ENCODE data around the gene RBL1.

Gene RBL1

DNA sequence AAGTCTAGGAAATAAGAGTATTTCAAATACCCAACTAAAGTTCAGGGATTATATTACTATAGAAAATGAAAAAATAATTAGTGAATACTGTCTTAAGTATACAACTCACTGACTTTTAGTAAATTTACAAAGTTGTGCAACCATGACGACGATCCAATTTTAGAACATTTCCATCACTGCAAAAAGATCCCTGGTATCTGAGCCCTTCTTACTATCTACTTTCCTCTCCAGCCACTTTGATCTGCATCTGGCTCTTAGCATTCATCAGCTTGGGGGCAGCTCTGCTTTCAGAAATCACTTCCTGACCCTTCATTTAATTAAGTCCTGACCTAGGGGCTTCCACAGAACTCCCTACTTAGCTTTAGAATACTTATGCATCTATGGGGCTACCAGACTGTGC lies 38.2 kb upstream of the RBL1 start:
- H3K9me3 ChIP-seq (ENCODE audit: control insufficient read depth, insufficient read depth, low read depth, low read length), result no peaks in the 10 kb centered on the region
- POLR2A ChIA-PET, result no interaction called here
- H3K36me3 ChIP-seq (ENCODE audit: control insufficient read depth in 2 of 2, insufficient read depth in 1 of 2, low read length in 2 of 2), result no peaks in the 10 kb centered on the region
- H3K4me3 ChIP-seq (ENCODE audit: low read depth, low read length), result no peak overlapping the region
- CTCF ChIA-PET, result no interaction called here
- no peak overlapping the region for H3K27ac ChIP-seq (ENCODE audit: extremely low read depth, low read depth, low read length)
- H3K4me1 ChIP-seq (ENCODE audit: control insufficient read depth, insufficient read depth, low read length), result no peaks in the 10 kb centered on the region
- TF ChIP-seq ZNF626 (tag by site-specific recombination; IDR thresholded peaks at IDR 0.05) (no peak), YY1 (tag by site-specific recombination; IDR thresholded peaks at IDR 0.05) (no peak), ZNF223 (tag by site-specific recombination; IDR thresholded peaks at IDR 0.05) (no peak), ZNF670 (tag by site-specific recombination; IDR thresholded peaks at IDR 0.05; ENCODE audit: low read depth) (no peak), ZNF202 (tag by site-specific recombination; IDR thresholded peaks at IDR 0.05; ENCODE audit: borderline replicate concordance) (no peak), ZNF157 (tag by site-specific recombination; IDR thresholded peaks at IDR 0.05) (no peak), ZNF174 (tag by site-specific recombination; IDR thresholded peaks at IDR 0.05) (no peak), HOXA7 (CRISPR knock-in tag; IDR thresholded peaks at IDR 0.05; ENCODE audit: borderline replicate concordance) (no peak), ZIC2 (tag by site-specific recombination; IDR thresholded peaks at IDR 0.05) (no peak), ZNF350 (tag by site-specific recombination; IDR thresholded peaks at IDR 0.05) (no peak), MEIS1 (CRISPR knock-in tag; IDR thresholded peaks at IDR 0.05; ENCODE audit: borderline replicate concordance) (no peak), ZNF501 (tag by site-specific recombination; IDR thresholded peaks at IDR 0.05) (no peak), TCF7L2 (IDR thresholded peaks at IDR 0.05; ENCODE audit: borderline replicate concordance, low read depth, low read length) (no peak), ZBTB1 (tag by site-specific recombination; IDR thresholded peaks at IDR 0.05) (no peak), SCRT2 (tag by site-specific recombination; IDR thresholded peaks at IDR 0.05) (no peak)
- TF ChIP-seq, protein P1, sequence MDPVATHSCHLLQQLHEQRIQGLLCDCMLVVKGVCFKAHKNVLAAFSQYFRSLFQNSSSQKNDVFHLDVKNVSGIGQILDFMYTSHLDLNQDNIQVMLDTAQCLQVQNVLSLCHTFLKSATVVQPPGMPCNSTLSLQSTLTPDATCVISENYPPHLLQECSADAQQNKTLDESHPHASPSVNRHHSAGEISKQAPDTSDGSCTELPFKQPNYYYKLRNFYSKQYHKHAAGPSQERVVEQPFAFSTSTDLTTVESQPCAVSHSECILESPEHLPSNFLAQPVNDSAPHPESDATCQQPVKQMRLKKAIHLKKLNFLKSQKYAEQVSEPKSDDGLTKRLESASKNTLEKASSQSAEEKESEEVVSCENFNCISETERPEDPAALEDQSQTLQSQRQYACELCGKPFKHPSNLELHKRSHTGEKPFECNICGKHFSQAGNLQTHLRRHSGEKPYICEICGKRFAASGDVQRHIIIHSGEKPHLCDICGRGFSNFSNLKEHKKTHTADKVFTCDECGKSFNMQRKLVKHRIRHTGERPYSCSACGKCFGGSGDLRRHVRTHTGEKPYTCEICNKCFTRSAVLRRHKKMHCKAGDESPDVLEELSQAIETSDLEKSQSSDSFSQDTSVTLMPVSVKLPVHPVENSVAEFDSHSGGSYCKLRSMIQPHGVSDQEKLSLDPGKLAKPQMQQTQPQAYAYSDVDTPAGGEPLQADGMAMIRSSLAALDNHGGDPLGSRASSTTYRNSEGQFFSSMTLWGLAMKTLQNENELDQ (tag by site-specific recombination; IDR thresholded peaks at IDR 0.05; ENCODE audit: low read depth), result no peak
- TF ChIP-seq, protein P2, sequence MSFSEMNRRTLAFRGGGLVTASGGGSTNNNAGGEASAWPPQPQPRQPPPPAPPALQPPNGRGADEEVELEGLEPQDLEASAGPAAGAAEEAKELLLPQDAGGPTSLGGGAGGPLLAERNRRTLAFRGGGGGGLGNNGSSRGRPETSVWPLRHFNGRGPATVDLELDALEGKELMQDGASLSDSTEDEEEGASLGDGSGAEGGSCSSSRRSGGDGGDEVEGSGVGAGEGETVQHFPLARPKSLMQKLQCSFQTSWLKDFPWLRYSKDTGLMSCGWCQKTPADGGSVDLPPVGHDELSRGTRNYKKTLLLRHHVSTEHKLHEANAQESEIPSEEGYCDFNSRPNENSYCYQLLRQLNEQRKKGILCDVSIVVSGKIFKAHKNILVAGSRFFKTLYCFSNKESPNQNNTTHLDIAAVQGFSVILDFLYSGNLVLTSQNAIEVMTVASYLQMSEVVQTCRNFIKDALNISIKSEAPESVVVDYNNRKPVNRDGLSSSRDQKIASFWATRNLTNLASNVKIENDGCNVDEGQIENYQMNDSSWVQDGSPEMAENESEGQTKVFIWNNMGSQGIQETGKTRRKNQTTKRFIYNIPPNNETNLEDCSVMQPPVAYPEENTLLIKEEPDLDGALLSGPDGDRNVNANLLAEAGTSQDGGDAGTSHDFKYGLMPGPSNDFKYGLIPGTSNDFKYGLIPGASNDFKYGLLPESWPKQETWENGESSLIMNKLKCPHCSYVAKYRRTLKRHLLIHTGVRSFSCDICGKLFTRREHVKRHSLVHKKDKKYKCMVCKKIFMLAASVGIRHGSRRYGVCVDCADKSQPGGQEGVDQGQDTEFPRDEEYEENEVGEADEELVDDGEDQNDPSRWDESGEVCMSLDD (tag by site-specific recombination; IDR thresholded peaks at IDR 0.05), result no peak
- TF ChIP-seq, protein P3, sequence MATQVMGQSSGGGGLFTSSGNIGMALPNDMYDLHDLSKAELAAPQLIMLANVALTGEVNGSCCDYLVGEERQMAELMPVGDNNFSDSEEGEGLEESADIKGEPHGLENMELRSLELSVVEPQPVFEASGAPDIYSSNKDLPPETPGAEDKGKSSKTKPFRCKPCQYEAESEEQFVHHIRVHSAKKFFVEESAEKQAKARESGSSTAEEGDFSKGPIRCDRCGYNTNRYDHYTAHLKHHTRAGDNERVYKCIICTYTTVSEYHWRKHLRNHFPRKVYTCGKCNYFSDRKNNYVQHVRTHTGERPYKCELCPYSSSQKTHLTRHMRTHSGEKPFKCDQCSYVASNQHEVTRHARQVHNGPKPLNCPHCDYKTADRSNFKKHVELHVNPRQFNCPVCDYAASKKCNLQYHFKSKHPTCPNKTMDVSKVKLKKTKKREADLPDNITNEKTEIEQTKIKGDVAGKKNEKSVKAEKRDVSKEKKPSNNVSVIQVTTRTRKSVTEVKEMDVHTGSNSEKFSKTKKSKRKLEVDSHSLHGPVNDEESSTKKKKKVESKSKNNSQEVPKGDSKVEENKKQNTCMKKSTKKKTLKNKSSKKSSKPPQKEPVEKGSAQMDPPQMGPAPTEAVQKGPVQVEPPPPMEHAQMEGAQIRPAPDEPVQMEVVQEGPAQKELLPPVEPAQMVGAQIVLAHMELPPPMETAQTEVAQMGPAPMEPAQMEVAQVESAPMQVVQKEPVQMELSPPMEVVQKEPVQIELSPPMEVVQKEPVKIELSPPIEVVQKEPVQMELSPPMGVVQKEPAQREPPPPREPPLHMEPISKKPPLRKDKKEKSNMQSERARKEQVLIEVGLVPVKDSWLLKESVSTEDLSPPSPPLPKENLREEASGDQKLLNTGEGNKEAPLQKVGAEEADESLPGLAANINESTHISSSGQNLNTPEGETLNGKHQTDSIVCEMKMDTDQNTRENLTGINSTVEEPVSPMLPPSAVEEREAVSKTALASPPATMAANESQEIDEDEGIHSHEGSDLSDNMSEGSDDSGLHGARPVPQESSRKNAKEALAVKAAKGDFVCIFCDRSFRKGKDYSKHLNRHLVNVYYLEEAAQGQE (tag by site-specific recombination; IDR thresholded peaks at IDR 0.05), result no peak
- TF ChIP-seq, protein P4, sequence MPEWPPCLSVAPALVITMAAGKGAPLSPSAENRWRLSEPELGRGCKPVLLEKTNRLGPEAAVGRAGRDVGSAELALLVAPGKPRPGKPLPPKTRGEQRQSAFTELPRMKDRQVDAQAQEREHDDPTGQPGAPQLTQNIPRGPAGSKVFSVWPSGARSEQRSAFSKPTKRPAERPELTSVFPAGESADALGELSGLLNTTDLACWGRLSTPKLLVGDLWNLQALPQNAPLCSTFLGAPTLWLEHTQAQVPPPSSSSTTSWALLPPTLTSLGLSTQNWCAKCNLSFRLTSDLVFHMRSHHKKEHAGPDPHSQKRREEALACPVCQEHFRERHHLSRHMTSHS (tag by site-specific recombination; IDR thresholded peaks at IDR 0.05), result no peak

All from HEK293 (cell line).